ENCODE data around the gene PIGL. TPM values are rescaled to one million over a fixed set of nuclear protein-coding genes. Genes with fewer than 3 reads are reported as not detected.
A peak's percentile ranks its signal among the peaks of the same experiment; 100 is the strongest.
"Not testable (repeated sequence)": the region's sequence is repeated elsewhere in the genome, so short reads cannot be mapped to it uniquely, and the experiment has no call there.

The PIGL gene
- total RNA-seq, 1 donor from 2014 or later = 56.6 TPM

DNA sequence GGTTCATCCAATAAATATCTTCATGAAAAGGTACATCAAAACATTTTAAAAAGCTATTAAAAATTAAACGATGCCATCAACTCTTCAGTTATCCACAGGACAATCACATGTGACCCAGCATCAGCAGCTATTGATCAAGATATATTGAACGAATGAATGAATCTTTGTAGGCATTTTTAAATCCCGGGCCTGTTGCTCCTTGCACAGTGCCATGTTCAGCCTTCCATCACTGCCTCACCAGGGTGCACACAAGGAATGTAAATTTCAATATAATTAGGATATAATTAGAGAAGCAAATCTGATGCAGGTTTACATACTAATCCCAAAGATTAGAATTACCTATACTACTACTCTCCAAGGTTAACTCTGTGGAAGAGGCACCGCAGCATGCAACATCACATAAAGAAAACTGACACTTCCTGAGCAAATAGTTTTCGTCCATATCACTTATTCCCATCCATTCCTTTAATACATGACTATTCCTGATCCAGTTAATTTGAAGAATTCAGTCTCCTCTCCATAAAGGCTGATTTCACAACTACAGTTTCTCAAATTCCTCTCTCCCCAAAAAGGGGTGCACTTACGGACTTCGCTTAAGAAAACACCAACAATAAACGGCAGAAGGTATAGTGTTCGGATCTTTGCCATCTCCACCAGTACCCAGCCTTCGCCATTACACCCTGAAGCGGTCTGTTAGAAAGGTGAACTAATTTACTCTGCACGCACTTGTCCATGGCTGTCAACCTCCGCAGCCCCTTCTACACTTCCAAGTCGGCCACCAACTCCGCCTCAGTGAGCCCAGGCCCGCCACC, 2.6 kb upstream of the PIGL start:
- DNase-seq = no peak
- intact Hi-C loops (cut with micrococcal nuclease) = loop anchor here (1.0 kb wide), 4 partner anchors 12 to 321 kb away; partner anchors contain the start of gene CENPV
- Mint-ChIP-seq H3K4me1 (peaks cover 50% of the 10 kb centered on the region), H3K27ac (peak overlapping the region; percentile 83), H3K4me3 (peak overlapping the region; percentile 98), H3K27me3 (no peaks in the 10 kb centered on the region), H3K9me3 (no peaks in the 10 kb centered on the region), H3K36me3 (ENCODE audit: low read depth) (peaks cover 5% of the 10 kb centered on the region)
- ATAC-seq (ENCODE audit: low read depth) = no peak
- ChIA-PET CTCF (interaction anchor here (1.1 to 1.5 kb wide), 2 partner anchors 12 to 73 kb away, joined by 4 read pairs; no protein-coding TSS in a partner anchor), POLR2A (interaction anchor here (0.6 to 5.3 kb wide), 9 partner anchors 13 to 224 kb away, joined by 3 to 74 read pairs (median 5); partner anchors contain the start of genes CENPV and UBB)
- TF ChIP-seq, protein P1, sequence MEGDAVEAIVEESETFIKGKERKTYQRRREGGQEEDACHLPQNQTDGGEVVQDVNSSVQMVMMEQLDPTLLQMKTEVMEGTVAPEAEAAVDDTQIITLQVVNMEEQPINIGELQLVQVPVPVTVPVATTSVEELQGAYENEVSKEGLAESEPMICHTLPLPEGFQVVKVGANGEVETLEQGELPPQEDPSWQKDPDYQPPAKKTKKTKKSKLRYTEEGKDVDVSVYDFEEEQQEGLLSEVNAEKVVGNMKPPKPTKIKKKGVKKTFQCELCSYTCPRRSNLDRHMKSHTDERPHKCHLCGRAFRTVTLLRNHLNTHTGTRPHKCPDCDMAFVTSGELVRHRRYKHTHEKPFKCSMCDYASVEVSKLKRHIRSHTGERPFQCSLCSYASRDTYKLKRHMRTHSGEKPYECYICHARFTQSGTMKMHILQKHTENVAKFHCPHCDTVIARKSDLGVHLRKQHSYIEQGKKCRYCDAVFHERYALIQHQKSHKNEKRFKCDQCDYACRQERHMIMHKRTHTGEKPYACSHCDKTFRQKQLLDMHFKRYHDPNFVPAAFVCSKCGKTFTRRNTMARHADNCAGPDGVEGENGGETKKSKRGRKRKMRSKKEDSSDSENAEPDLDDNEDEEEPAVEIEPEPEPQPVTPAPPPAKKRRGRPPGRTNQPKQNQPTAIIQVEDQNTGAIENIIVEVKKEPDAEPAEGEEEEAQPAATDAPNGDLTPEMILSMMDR (IDR thresholded peaks at IDR 0.05) = no peak

DNA sequence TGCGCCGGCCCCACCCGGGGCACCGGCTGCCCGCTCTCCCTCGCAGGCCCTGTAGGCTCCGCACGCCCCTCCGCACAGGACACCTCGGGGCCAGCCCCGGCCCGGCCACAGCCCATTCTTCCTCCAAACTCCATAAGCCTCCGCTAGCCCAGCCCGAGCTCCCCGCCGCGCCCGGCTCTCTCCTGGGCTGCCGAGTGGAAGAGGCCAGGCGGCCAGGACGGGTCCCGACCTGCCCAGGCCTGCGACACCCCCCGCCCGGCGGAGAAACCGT, 2.1 kb upstream of the PIGL start:
- peaks cover 50% of the 10 kb centered on the region for H3K4me1 Mint-ChIP-seq

DNA sequence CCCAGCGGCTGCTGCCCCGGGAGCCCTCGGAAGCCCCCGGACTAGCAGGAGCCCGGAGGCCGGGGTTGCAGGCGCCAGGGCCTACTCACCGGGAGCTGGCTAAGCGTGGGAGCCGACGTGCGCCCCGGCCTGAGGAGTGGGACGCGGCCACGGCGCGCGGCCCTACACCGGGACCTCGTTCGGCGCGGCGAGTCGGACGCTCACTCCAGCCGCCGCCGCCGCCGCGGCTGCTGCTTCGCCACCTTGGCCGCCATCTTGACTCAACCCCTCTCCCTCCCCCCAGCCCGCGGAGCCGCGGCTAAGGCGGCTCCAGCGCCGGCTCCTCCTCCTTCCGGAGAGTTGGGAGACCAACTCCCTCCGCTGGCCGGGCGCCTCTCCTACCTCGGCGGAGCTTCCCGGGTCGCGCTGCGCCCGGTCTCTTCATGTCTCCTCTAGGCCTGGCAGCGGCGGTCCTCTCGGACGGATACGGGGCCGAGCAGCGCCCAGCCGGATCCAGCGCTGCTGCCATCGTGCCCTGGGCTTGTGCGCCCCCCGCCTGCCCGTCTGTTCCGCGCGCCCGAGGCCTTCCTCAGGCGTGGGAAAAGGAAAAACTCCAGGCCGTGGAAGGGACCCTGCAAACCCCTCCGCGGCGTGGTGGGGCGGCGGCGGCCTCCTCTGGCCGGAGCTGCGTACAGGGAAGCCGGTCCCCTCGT, 1.6 kb upstream of the PIGL start, which contains the start of gene NCOR1:
Gene NCOR1, minus strand, starts transcription at position 262 of the 692 bp plus-strand sequence. CDS start 20,965 bp downstream, outside the sequence.
- ChIA-PET POLR2A (interaction anchor here (0.5 to 5.3 kb wide), 16 partner anchors 10 to 321 kb away, joined by 3 to 74 read pairs (median 4); partner anchors contain the start of genes CENPV and UBB), CTCF (interaction anchor here (1.1 to 1.5 kb wide), 2 partner anchors 13 to 72 kb away, joined by 4 read pairs; no protein-coding TSS in a partner anchor)
- H3K9me3 Mint-ChIP-seq = no peaks in the 10 kb centered on the region
- H3K4me3 Mint-ChIP-seq = peak within 1 kb of the TSS; percentile 98
- H3K27me3 Mint-ChIP-seq = no peaks in the 10 kb centered on the region
- peaks cover 50% of the 10 kb centered on the region for H3K4me1 Mint-ChIP-seq
- TF ChIP-seq, protein P1 (IDR thresholded peaks at IDR 0.05) = no peak
- intact Hi-C loops (cut with micrococcal nuclease) = loop anchor here (1.0 kb wide), 3 partner anchors 71 to 320 kb away; partner anchors contain the start of gene CENPV
- H3K36me3 Mint-ChIP-seq (ENCODE audit: low read depth) = peaks cover 5% of the 10 kb centered on the region
- ATAC-seq (ENCODE audit: low read depth) (peak; percentile 86), DNase-seq (peak; percentile 83)
- peak within 1 kb of the TSS; percentile 86 for H3K27ac Mint-ChIP-seq

More for the DNA sequence above, 2.1 kb upstream of the PIGL start:
- no peaks in the 10 kb centered on the region for H3K9me3 Mint-ChIP-seq
- H3K27me3 Mint-ChIP-seq = no peaks in the 10 kb centered on the region
- DNase-seq = no peak
- peak overlapping the region; percentile 98 for H3K4me3 Mint-ChIP-seq
- H3K36me3 Mint-ChIP-seq (ENCODE audit: low read depth) = peaks cover 5% of the 10 kb centered on the region
- intact Hi-C loops (cut with micrococcal nuclease) = loop anchor here (1.0 kb wide), 3 partner anchors 71 to 320 kb away; partner anchors contain the start of gene CENPV
- ChIA-PET CTCF (interaction anchor here (1.1 to 1.5 kb wide), 2 partner anchors 13 to 72 kb away, joined by 4 read pairs; no protein-coding TSS in a partner anchor), POLR2A (interaction anchor here (0.5 to 5.3 kb wide), 11 partner anchors 14 to 224 kb away, joined by 3 to 74 read pairs (median 5); partner anchors contain the start of genes CENPV and UBB)
- TF ChIP-seq, protein P1 (IDR thresholded peaks at IDR 0.05) = no peak
- H3K27ac Mint-ChIP-seq = peak overlapping the region; percentile 83
- ATAC-seq (ENCODE audit: low read depth) = peak; percentile 42

DNA sequence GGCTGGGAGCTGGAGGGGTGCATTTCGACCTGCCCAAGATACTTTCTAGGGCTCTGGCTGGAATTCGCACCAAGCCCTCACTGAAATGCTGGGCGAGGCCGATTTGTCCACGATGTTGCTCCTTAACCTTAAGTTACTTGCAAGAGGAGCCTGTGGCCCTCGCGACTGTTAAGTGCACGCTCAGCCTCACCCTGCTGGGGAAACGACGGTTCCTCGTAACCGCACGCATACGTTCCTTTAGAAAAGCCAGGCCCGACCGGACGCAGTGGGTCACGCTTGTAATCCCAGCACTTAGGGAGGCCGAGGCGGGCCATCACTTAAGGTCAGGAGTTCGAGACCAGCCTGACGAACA, 1.1 kb upstream of the PIGL start:
- peaks cover 5% of the 10 kb centered on the region for H3K36me3 Mint-ChIP-seq (ENCODE audit: low read depth)
- H3K4me3 Mint-ChIP-seq = peak overlapping the region; percentile 98
- ChIA-PET CTCF (interaction anchor here (1.3 to 1.5 kb wide), 2 partner anchors 14 to 70 kb away, joined by 4 to 9 read pairs; no protein-coding TSS in a partner anchor), POLR2A (interaction anchor here (0.6 to 5.3 kb wide), 11 partner anchors 10 to 320 kb away, joined by 3 to 74 read pairs (median 6); partner anchors contain the start of genes CENPV and UBB)
- no peaks in the 10 kb centered on the region for H3K9me3 Mint-ChIP-seq
- peaks cover 50% of the 10 kb centered on the region for H3K4me1 Mint-ChIP-seq
- peak overlapping the region; percentile 86 for H3K27ac Mint-ChIP-seq
- TF ChIP-seq, protein P1 (IDR thresholded peaks at IDR 0.05) = no peak
- peak; percentile 3 for ATAC-seq (ENCODE audit: low read depth)
- H3K27me3 Mint-ChIP-seq = no peaks in the 10 kb centered on the region
- no peak for DNase-seq
- intact Hi-C loops (cut with micrococcal nuclease) = loop anchor here (1.0 kb wide), 3 partner anchors 70 to 319 kb away; partner anchors contain the start of gene CENPV

DNA sequence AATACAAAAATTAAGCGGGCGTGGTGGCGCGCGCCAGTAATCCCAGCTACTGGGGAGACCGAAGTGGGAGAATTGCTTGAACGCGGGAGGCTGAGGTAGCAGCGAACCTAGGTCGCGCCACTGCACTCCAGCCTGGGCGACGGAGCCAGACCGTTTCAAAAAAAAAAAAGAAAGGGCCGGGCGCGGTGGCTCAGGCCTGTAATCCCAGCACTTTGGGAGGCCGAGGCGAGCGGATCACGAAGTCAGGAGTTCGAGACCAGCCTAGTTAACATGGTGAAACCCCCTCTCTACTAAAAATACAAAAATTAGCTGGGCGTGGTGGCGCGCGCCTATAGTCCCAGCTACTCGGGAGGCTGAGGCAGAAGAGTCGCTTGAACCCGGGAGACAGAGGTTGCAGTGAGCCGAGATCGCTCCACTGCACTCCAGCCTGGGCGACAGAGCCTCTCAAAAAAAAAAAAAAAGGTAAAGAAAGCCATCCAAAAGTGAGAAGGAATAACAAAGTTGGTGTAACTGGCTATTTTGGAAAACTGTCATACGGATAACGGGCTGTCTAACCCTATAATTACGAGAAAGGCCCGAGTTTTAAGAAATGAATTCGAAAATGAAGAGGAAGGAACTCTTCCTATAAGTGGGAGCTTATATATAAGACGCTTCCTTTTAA, 539 bp upstream of the PIGL start:
- not testable (repeated sequence) for H3K9me3 Mint-ChIP-seq, H3K27me3 Mint-ChIP-seq
- H3K27ac Mint-ChIP-seq = peak overlapping the region; percentile 97

More for the DNA sequence above, 539 bp upstream of the PIGL start:
- POLR2A ChIA-PET = interaction anchor here (0.6 to 5.3 kb wide), 17 partner anchors 9 to 1609 kb away, joined by 3 to 74 read pairs (median 7); partner anchors contain the start of genes CENPV and UBB
- Mint-ChIP-seq H3K4me1 (peaks cover 50% of the 10 kb centered on the region), H3K4me3 (peak overlapping the region; percentile 98)
- H3K36me3 Mint-ChIP-seq (ENCODE audit: low read depth); ATAC-seq (ENCODE audit: low read depth); intact Hi-C loops (cut with micrococcal nuclease); DNase-seq: not testable (repeated sequence)
- CTCF ChIA-PET = interaction anchor here (1.3 to 2.0 kb wide), 3 partner anchors 14 to 136 kb away, joined by 4 to 12 read pairs (median 9); partner anchors contain the start of gene CENPV

Measured in activated B cell treated with CpG ODN at 0.5 μM for 24 hours (primary cell).